HL-60 (cell line): ENCODE data around the gene SH3RF1.

ENCODE experiments used
- REST ChIP-seq: IDR thresholded peaks from 2 replicates; pipeline ENCODE4 v1.6.1; 2012; ENCODE audit warnings: low read depth; ENCODE audit not compliant: insufficient replicate concordance
- TF ChIP-seq, protein P1 (sequence below): IDR thresholded peaks from one replicate; pipeline ENCODE4 v1.5.1; 2011; ENCODE audit warnings: low read length, control low read depth, inconsistent platforms; ENCODE audit not compliant: insufficient read depth

- TF ChIP-seq, protein P1, sequence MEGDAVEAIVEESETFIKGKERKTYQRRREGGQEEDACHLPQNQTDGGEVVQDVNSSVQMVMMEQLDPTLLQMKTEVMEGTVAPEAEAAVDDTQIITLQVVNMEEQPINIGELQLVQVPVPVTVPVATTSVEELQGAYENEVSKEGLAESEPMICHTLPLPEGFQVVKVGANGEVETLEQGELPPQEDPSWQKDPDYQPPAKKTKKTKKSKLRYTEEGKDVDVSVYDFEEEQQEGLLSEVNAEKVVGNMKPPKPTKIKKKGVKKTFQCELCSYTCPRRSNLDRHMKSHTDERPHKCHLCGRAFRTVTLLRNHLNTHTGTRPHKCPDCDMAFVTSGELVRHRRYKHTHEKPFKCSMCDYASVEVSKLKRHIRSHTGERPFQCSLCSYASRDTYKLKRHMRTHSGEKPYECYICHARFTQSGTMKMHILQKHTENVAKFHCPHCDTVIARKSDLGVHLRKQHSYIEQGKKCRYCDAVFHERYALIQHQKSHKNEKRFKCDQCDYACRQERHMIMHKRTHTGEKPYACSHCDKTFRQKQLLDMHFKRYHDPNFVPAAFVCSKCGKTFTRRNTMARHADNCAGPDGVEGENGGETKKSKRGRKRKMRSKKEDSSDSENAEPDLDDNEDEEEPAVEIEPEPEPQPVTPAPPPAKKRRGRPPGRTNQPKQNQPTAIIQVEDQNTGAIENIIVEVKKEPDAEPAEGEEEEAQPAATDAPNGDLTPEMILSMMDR = no peak
- no peak for TF ChIP-seq REST
Observed at GRCh38 chr4:169107528-169107927, 163.2 kb downstream of the SH3RF1 start.
